NCI-H1436 treated with DMSO at 0.1 percent for 48 hours (cell line): ENCODE results near the gene COL4A2.

Source experiments
- DNase-seq: peaks from one replicate; lab custom pipeline; 2025; lab: John Stamatoyannopoulos, UW

Gene COL4A2

GRCh38 chr13:110533771-110534670 lies 226.9 kb downstream of the COL4A2 start:
- DNase-seq: no peak

- DNase-seq: no peak
Measured at GRCh38 chr13:110535526-110535925, 228.4 kb downstream of the COL4A2 start.

GRCh38 chr13:110536006-110536693 lies 229.1 kb downstream of the COL4A2 start:
- no peak for DNase-seq

- DNase-seq: no peak
Measured at GRCh38 chr13:110538632-110539031, 231.5 kb downstream of the COL4A2 start.

GRCh38 chr13:110539894-110540293 lies 232.8 kb downstream of the COL4A2 start:
- no peak for DNase-seq

- DNase-seq: no peak
Measured at GRCh38 chr13:110540871-110541525, 233.9 kb downstream of the COL4A2 start.

GRCh38 chr13:110541526-110541920 lies 234.4 kb downstream of the COL4A2 start:
- DNase-seq: no peak

GRCh38 chr13:110542169-110542796 lies 235.2 kb downstream of the COL4A2 start:
- no peak for DNase-seq

- no peak for DNase-seq
Measured at GRCh38 chr13:110546378-110546777, 239.3 kb downstream of the COL4A2 start.

GRCh38 chr13:110546926-110547325 lies 239.8 kb downstream of the COL4A2 start:
- DNase-seq: no peak

GRCh38 chr13:110548891-110549794 lies 242.1 kb downstream of the COL4A2 start:
- DNase-seq: no peak

- no peak for DNase-seq
Measured at GRCh38 chr13:110549795-110550160, 242.7 kb downstream of the COL4A2 start.

GRCh38 chr13:110551284-110551683 lies 244.2 kb downstream of the COL4A2 start:
- no peak for DNase-seq

GRCh38 chr13:110552767-110553166 lies 245.7 kb downstream of the COL4A2 start:
- no peak for DNase-seq

GRCh38 chr13:110553417-110553816 lies 246.3 kb downstream of the COL4A2 start:
- no peak for DNase-seq

GRCh38 chr13:110554227-110554836 lies 247.2 kb downstream of the COL4A2 start:
- no peak for DNase-seq

- DNase-seq: no peak
Measured at GRCh38 chr13:110554946-110555345, 247.9 kb downstream of the COL4A2 start.

- no peak for DNase-seq
Measured at GRCh38 chr13:110555601-110556223, 248.6 kb downstream of the COL4A2 start.

- no peak for DNase-seq
Measured at GRCh38 chr13:110556224-110556606, 249.1 kb downstream of the COL4A2 start.

GRCh38 chr13:110557082-110557481 lies 250.0 kb downstream of the COL4A2 start:
- no peak for DNase-seq
